Pancreas (tissue), 10 donors: ENCODE results near the gene FAM13B. TPM values are rescaled to one million over a fixed set of nuclear protein-coding genes. Genes with fewer than 3 reads are reported as not detected.

Source experiments
- ATAC-seq, 4 donors: fragments of 200-7000 bp; cut with Tn5 transposase; one replicate each; pipeline versions ENCODE4 v1.8.0 to v1.9.1; 2020; ENCODE audit warnings: mild to moderate bottlenecking in 4 of 4, moderate library complexity in 4 of 4
- DNase-seq, 6 donors: peaks; one replicate each; pipeline ENCODE4 v3.0.0-alpha.2; 2020
- FAIRE-seq: peaks from 2 replicates; lab custom pipeline; 2012; peaks lifted over from hg19 to GRCh38; lab: Jason Lieb, UNC
- H3K27ac ChIP-seq, 4 donors: fragments of 200-600 bp; sonication (generic); 1 replicate in 3 of 4; 2 replicates in 1 of 4; pipeline versions ENCODE4 v1.5.0 to v1.8.0; 2020
- H3K27me3 ChIP-seq, 4 donors: fragments of 200-600 bp; one replicate each; pipeline ENCODE4 v1.8.0; 2021
- H3K36me3 ChIP-seq, 3 donors: fragments of 200-600 bp; sonication (generic) in 1 of 3; one replicate each; pipeline versions ENCODE4 v1.5.0 to v1.8.0; 2020 to 2021
- H3K4me1 ChIP-seq, 3 donors: fragments of 200-600 bp; one replicate each; pipeline ENCODE4 v1.8.0; 2021
- H3K4me3 ChIP-seq, 4 donors: fragments of 200-600 bp; sonication (generic) in 2 of 4; one replicate each; pipeline versions ENCODE4 v1.5.0 to v1.8.0; 2020 to 2021
- H3K9me3 ChIP-seq, 4 donors: fragments of 200-600 bp; one replicate each; pipeline ENCODE4 v1.8.0; 2021
- WGBS, 2 donors: extraction: QIAGEN DNeasy Blood & Tissue Kit; methylation state at CpG; one replicate each; pipeline ENCODE4 v1.1.7; 2013; 5-methylcytosine and 5-hydroxymethylcytosine counted together
- intact Hi-C, 3 donors: fragments of 100-400 bp; cut with DNase I; formaldehyde crosslinking; loops; one replicate each; pipeline versions ENCODE4 v1.11.1 to v1.14.2; 2022
- polyA plus RNA-seq, 2 donors: library from polyadenylated mRNA; stranded (reverse); fragments of 200-250 nt; gene quantifications; one replicate each; pipeline ENCODE4 v1.2.3, GENCODE V29; 2013
- total RNA-seq, 6 donors: library from RNA; stranded (reverse); fragmentation: NEBNext Ultra II Directional in 4 of 6; extraction: Animal tissue kit (Norgen Biotek cat#: 25700) in 4 of 6; gene quantifications; one replicate each; pipeline versions ENCODE4 v1.2.1 to v1.2.4, GENCODE V29; 2021 to 2023
- TF ChIP-seq, protein P1 (sequence below), 4 donors: fragments of 200-600 bp; sonication (generic) in 3 of 4; IDR thresholded peaks; one replicate each; pipeline versions ENCODE4 v1.5.0 to v1.8.0; 2021; ENCODE audit warnings: antibody characterized with exemption in 4 of 4
- donor health status: healthy with polysubstance abuse.
- donor health status: DM: no; HTN: no; CAD: no; lungs with moderate emphysema.
- donor health status: DM: no; HTN: no; CAD: no.
- donor health status: control.
- donor health status: control.
- donor health status: Bipolar disorder and iron deficiency.
- donor health status: DM: yes; HTN: yes; CAD: no.
- donor health status: DM: no; HTN: no; CAD: no.
- donor health status: DM: no; HTN: no; CAD: no.
- donor health status: DM: yes; HTN: yes; CAD: no.

FAM13B gene
- total and polyA plus RNA-seq, 8 donors = 5.6 to 17.8 (median 11.2) TPM

DNA sequence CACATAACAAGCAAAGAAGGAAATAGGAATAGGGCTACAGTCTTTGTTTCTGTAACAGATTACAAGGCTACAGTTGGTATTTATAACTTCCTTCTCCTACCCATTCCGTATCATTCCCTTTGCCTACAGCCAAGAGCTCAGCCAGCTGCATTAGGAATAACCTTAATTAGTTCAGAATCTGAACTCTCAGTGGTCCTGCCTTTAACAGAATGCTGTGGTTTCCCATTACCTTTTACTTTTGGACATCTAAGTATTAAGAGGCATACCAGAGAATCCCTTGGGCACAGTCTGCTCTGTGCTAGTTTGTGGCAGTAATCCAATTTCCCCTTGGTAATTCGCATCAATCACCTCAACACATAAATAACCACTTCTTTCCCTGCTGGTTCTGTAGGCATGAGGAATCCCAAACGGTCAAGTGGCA is 99.4 kb downstream of the FAM13B start:
- no peak for DNase-seq
- Histone ChIP-seq H3K4me1 (no peaks in the 10 kb centered on the region), H3K27ac (no peak overlapping the region), H3K9me3 (no peaks in the 10 kb centered on the region), H3K27me3 (no peaks in the 10 kb centered on the region), H3K36me3 (peaks cover 0 to 4% (median 0%) of the 10 kb centered on the region in 3 donors), H3K4me3 (no peak overlapping the region)
- FAIRE-seq = no peak
- ATAC-seq = peak in 2 of 4 donors; percentile 40 to 63
- intact Hi-C loops = no loop called here
- 32 to 46% methylated on average over 3 of the region's 3 CpGs for WGBS, 2 donors
- TF ChIP-seq, protein P1, sequence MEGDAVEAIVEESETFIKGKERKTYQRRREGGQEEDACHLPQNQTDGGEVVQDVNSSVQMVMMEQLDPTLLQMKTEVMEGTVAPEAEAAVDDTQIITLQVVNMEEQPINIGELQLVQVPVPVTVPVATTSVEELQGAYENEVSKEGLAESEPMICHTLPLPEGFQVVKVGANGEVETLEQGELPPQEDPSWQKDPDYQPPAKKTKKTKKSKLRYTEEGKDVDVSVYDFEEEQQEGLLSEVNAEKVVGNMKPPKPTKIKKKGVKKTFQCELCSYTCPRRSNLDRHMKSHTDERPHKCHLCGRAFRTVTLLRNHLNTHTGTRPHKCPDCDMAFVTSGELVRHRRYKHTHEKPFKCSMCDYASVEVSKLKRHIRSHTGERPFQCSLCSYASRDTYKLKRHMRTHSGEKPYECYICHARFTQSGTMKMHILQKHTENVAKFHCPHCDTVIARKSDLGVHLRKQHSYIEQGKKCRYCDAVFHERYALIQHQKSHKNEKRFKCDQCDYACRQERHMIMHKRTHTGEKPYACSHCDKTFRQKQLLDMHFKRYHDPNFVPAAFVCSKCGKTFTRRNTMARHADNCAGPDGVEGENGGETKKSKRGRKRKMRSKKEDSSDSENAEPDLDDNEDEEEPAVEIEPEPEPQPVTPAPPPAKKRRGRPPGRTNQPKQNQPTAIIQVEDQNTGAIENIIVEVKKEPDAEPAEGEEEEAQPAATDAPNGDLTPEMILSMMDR (IDR thresholded peaks at IDR 0.05) = no peak

DNA sequence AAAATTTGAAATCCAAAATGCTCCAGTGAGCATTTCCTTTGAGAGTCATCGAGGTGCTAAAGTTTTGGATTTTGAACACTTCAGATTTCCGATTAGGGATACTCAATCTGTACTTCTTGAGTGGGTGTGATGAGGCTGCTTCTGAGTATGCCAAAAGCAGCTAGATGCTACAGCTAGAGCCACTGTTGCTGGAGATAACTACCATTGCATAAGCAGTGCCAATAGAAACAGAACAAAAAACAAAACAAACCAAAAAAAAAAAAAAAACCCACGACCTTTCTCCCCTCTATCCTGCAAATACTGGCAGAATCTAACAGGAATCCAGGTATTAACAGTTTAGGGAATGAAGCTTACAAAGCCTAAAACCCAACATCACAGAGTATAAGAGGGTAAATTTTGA is 100.1 kb downstream of the FAM13B start:
- Histone ChIP-seq H3K4me3 (no peak overlapping the region), H3K27ac (no peak overlapping the region), H3K27me3 (no peaks in the 10 kb centered on the region), H3K36me3 (no peaks in the 10 kb centered on the region), H3K9me3 (no peaks in the 10 kb centered on the region), H3K4me1 (no peaks in the 10 kb centered on the region)
- TF ChIP-seq, protein P1 (IDR thresholded peaks at IDR 0.05) = no peak
- intact Hi-C loops = no loop called here
- ATAC-seq (no peak), FAIRE-seq (no peak), DNase-seq (no peak)
- 56 to 70% methylated on average over 3 of the region's 3 CpGs for whole genome bisulfite sequencing, 2 donors

DNA sequence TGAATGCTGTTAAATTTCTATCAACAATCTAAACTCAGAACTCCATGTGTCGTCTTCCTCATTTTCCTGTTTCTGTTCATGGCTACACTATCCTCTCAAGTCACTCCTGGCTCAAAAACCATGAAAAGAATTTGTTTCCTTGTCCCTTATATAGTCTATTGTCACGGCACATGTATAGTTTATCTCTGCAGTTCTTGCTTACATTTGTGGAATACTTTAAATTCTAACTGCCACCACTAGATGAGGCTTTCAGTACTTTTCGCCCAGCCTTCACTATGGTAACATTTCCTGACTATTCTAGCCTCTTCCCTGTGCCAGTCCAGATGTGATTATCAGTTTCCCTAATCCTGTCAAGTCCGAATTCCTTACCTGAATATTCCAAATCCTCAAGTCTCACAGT is 109.0 kb downstream of the FAM13B start:
- DNase-seq (no peak), FAIRE-seq (no peak), ATAC-seq (no peak)
- intact Hi-C loops = no loop called here
- H3K4me1 ChIP-seq = no peaks in the 10 kb centered on the region
- TF ChIP-seq, protein P1 (IDR thresholded peaks at IDR 0.05) = no peak
- H3K27ac ChIP-seq = no peak overlapping the region
- H3K27me3 ChIP-seq = no peaks in the 10 kb centered on the region
- no peak overlapping the region for H3K4me3 ChIP-seq
- H3K9me3 ChIP-seq = no peaks in the 10 kb centered on the region
- H3K36me3 ChIP-seq = no peaks in the 10 kb centered on the region
- WGBS, 2 donors = 61 to 70% methylated on average over 4 of the region's 4 CpGs

DNA sequence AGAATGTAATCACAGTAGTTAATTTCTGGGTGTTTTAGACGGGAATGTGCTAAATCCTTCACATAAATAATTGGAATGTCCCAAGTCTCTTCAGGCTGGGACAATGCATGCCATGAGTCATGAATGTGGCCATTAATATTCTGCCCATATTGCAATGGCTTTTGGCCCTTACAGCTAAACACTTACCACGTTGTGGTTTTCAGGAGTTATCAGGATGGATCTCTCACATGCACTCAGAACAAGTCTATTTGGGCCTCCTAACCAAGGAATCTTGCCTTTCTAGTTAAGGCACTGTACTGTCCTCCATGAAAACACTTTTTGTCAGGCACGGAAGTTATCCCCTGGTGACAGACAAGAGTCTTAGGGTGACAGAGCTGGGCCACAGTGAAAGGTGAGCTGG is 110.9 kb downstream of the FAM13B start:
- intact Hi-C loops = no loop called here

DNA sequence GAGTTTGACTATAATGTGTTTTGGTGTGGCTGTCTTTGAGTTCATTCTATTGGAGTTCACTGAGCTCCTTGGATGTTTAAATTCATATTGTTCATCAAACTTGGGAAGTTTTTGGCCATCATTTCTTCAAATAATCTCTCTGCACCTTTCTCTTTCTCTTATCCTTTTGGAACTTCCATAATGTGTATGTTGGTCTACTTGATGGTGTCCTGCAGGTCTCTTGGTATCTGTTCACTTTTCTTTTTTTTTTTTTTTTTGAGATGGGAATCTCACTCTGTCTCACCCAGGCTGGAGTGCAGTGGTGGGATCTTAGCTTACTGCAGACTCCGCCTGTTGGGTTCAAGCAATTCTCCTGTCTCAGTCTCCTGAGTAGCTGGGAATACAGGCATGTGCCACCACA is 116.0 kb downstream of the FAM13B start:
- no peaks in the 10 kb centered on the region for H3K4me1 ChIP-seq
- H3K9me3 ChIP-seq = peaks cover 0 to 3% (median 0%) of the 10 kb centered on the region in 4 donors
- ATAC-seq (no peak), FAIRE-seq (no peak), DNase-seq (no peak)
- WGBS, 2 donors = 37 to 100% methylated on average over 1 of the region's 1 CpG
- H3K36me3 ChIP-seq = no peaks in the 10 kb centered on the region
- H3K27me3 ChIP-seq = no peaks in the 10 kb centered on the region
- intact Hi-C loops = no loop called here
- H3K4me3 ChIP-seq = no peak overlapping the region
- H3K27ac ChIP-seq = no peak overlapping the region
- TF ChIP-seq, protein P1 (IDR thresholded peaks at IDR 0.05) = no peak

More for the DNA sequence above, 110.9 kb downstream of the FAM13B start:
- ATAC-seq (no peak), FAIRE-seq (no peak), DNase-seq (no peak)
- no peaks in the 10 kb centered on the region for H3K27me3 ChIP-seq
- H3K4me1 ChIP-seq = no peaks in the 10 kb centered on the region
- WGBS, 2 donors = 57 to 64% methylated on average over 3 of the region's 3 CpGs
- H3K4me3 ChIP-seq = no peak overlapping the region
- H3K36me3 ChIP-seq = no peaks in the 10 kb centered on the region
- no peak overlapping the region for H3K27ac ChIP-seq
- peaks cover 0 to 3% (median 0%) of the 10 kb centered on the region in 4 donors for H3K9me3 ChIP-seq
- TF ChIP-seq, protein P1 (IDR thresholded peaks at IDR 0.05) = no peak
